Dendritic cell treated with granulocyte-macrophage colony-stimulating factor and Interleukin-4, amounts not matched to agents 40 ng/mL and 50 ng/mL, for 4 days (primary cell): ENCODE results near the gene EXOC3L4.
"Not testable (repeated sequence)": the region's sequence is repeated elsewhere in the genome, so short reads cannot be mapped to it uniquely, and the experiment has no call there.

ENCODE experiments used
- H3K27ac Mint-ChIP-seq: one replicate; pipeline ENCODE4 v1.8.0; 2022; ENCODE audit warnings: mild to moderate bottlenecking, mixed read lengths
- H3K27me3 Mint-ChIP-seq: one replicate; pipeline ENCODE4 v1.8.0; 2022; ENCODE audit warnings: mild to moderate bottlenecking, mixed read lengths
- H3K36me3 Mint-ChIP-seq: one replicate; pipeline ENCODE4 v1.8.0; 2022; ENCODE audit warnings: low read depth, mixed read lengths
- H3K4me1 Mint-ChIP-seq: one replicate; pipeline ENCODE4 v1.8.0; 2022; ENCODE audit warnings: low read depth, mixed read lengths
- H3K4me3 Mint-ChIP-seq: one replicate; pipeline ENCODE4 v1.8.0; 2022; ENCODE audit warnings: mild to moderate bottlenecking, moderate library complexity, mixed read lengths
- H3K9me3 Mint-ChIP-seq: one replicate; pipeline ENCODE4 v1.8.0; 2022; ENCODE audit warnings: mixed read lengths
- intact Hi-C: fragments of 100-400 bp; cut with micrococcal nuclease; formaldehyde crosslinking; loops from one replicate; pipeline ENCODE4 v1.15.0; 2022

Gene EXOC3L4

DNA sequence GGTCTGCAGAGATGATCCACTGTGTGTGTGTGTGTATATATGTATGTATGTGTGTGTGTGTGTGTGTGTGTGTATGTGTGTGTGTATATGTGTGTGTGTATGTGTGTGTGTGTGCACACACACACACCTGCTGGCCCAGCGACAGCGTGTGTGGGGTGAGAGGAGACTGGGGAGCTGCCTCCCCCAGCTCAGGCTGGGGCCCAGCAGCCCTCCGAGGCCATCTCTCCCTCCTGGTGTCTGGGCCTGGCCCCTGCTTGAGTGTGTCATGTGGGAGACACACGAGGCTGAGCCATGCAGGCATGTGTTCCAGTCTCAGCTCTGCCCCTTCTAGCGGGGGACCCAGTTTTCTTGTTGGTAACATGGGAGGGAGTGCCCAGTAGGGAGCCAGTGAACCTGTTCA is 18.8 kb downstream of the EXOC3L4 start:
- H3K9me3 Mint-ChIP-seq: no peaks in the 10 kb centered on the region
- H3K4me3 Mint-ChIP-seq: no peak overlapping the region
- no peaks in the 10 kb centered on the region for H3K36me3 Mint-ChIP-seq
- H3K27ac Mint-ChIP-seq: peak overlapping the region; percentile 70
- peaks cover 88% of the 10 kb centered on the region for H3K4me1 Mint-ChIP-seq
- H3K27me3 Mint-ChIP-seq: peaks cover 6% of the 10 kb centered on the region
- intact Hi-C loops: no loop called here

GRCh38 chr14:103113774-103114173 is 19.2 kb downstream of the EXOC3L4 start:
- Mint-ChIP-seq H3K27me3 (peaks cover 6% of the 10 kb centered on the region), H3K9me3 (no peaks in the 10 kb centered on the region), H3K4me1 (peaks cover 88% of the 10 kb centered on the region), H3K27ac (peak overlapping the region; percentile 70), H3K36me3 (no peaks in the 10 kb centered on the region), H3K4me3 (no peak overlapping the region)
- intact Hi-C loops: no loop called here

GRCh38 chr14:103115086-103115679 is 20.7 kb downstream of the EXOC3L4 start:
- H3K36me3 Mint-ChIP-seq, H3K9me3 Mint-ChIP-seq, intact Hi-C loops, H3K27me3 Mint-ChIP-seq: not testable (repeated sequence)
- H3K4me1 Mint-ChIP-seq: peaks cover 89% of the 10 kb centered on the region
- peak overlapping the region; percentile 78 for H3K27ac Mint-ChIP-seq
- H3K4me3 Mint-ChIP-seq: peak overlapping the region; percentile 69

DNA sequence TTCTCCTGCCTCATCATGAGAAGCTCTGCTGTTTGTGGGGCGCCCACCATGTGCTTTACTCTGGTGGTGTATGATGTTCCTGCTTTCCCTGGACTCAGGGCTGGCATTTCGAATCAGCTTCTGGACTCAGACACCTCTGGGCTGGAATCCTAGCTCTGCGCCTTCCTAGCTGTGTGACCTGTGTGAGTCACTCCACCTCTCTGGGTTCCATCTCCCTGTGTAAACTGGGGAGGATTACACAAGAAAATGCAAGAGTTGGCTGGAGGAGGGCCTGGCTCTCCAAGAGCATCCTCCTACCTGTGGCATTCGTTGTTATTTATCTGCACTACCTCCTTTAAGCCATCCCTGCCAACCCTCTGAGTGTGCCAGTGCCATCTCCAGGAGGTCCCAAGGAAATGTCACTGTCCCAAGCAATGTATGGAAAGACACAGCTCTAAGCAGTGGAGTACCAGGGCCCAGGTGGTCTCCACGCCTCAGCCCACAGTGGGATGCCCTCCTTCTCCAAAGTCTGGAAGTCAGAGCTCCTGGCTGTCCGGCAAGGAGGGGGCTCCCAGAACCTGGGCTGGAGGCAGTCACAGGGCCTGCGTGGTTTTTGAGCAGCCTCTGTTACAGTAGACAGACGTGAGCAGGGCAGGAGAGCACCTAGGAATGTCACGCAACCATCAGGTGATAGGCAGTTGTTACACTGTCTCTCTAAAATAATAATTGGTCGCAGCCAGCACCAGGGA is 21.5 kb downstream of the EXOC3L4 start:
- intact Hi-C loops: no loop called here
- H3K9me3 Mint-ChIP-seq: no peaks in the 10 kb centered on the region
- no peak overlapping the region for H3K4me3 Mint-ChIP-seq
- H3K36me3 Mint-ChIP-seq: no peaks in the 10 kb centered on the region
- no peaks in the 10 kb centered on the region for H3K27me3 Mint-ChIP-seq
- H3K4me1 Mint-ChIP-seq: peaks cover 89% of the 10 kb centered on the region
- peak overlapping the region; percentile 73 for H3K27ac Mint-ChIP-seq

DNA sequence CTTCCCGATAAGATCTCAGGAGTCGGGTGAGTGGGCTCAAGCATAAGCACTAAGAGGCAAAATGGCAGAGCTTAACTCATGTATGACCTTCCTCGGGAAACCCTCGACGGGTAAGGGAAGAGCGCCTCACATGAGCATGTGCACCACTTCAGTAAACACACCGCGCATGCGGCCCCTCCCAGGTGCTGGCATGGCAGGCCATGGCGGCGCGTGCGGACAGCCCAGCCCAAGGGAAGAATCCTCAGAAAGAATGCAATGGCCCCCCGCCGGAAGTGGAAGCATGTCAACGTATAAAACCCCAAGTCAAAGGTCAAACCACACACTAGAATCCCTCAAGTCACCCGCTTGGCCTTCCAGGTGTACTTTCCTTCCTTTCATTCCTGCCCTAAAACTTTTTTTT is 22.1 kb downstream of the EXOC3L4 start:
- peaks cover 89% of the 10 kb centered on the region for H3K4me1 Mint-ChIP-seq
- no peaks in the 10 kb centered on the region for H3K36me3 Mint-ChIP-seq
- H3K27me3 Mint-ChIP-seq: no peaks in the 10 kb centered on the region
- no peaks in the 10 kb centered on the region for H3K9me3 Mint-ChIP-seq
- H3K27ac Mint-ChIP-seq: peak overlapping the region; percentile 30
- intact Hi-C loops: no loop called here
- H3K4me3 Mint-ChIP-seq: no peak overlapping the region

DNA sequence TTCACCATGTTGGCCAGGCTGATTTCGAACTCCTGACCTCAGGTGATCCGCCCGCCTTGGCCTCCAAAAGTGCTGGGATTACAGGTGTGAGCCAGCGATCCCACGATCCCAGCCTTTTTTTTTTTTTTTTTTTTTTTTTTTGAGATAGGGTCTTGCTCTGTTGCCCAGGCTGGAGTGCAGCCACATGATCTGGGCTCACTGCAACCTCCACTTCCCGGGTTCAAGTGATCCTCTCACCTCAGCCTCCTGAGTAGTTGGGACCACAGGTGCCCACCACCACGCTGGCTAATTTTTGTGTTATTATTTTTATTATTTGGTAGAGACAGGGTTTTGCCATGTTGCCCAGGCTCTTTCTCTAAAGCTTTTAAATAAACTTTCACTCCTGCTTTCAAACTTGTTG is 23.0 kb downstream of the EXOC3L4 start:
- H3K27me3 Mint-ChIP-seq, intact Hi-C loops, H3K36me3 Mint-ChIP-seq: not testable (repeated sequence)

GRCh38 chr14:103118018-103118662 is 23.6 kb downstream of the EXOC3L4 start:
- no peaks in the 10 kb centered on the region for H3K36me3 Mint-ChIP-seq
- H3K4me3 Mint-ChIP-seq: peak overlapping the region; percentile 32
- intact Hi-C loops: no loop called here
- peak overlapping the region; percentile 92 for H3K27ac Mint-ChIP-seq
- H3K9me3 Mint-ChIP-seq: no peaks in the 10 kb centered on the region
- H3K4me1 Mint-ChIP-seq: peaks cover 87% of the 10 kb centered on the region
- no peaks in the 10 kb centered on the region for H3K27me3 Mint-ChIP-seq

More for the DNA sequence above, 23.0 kb downstream of the EXOC3L4 start:
- H3K27ac Mint-ChIP-seq: peak overlapping the region; percentile 92
- H3K4me3 Mint-ChIP-seq: peak overlapping the region; percentile 13
- H3K4me1 Mint-ChIP-seq: peaks cover 89% of the 10 kb centered on the region
- H3K9me3 Mint-ChIP-seq: not testable (repeated sequence)

DNA sequence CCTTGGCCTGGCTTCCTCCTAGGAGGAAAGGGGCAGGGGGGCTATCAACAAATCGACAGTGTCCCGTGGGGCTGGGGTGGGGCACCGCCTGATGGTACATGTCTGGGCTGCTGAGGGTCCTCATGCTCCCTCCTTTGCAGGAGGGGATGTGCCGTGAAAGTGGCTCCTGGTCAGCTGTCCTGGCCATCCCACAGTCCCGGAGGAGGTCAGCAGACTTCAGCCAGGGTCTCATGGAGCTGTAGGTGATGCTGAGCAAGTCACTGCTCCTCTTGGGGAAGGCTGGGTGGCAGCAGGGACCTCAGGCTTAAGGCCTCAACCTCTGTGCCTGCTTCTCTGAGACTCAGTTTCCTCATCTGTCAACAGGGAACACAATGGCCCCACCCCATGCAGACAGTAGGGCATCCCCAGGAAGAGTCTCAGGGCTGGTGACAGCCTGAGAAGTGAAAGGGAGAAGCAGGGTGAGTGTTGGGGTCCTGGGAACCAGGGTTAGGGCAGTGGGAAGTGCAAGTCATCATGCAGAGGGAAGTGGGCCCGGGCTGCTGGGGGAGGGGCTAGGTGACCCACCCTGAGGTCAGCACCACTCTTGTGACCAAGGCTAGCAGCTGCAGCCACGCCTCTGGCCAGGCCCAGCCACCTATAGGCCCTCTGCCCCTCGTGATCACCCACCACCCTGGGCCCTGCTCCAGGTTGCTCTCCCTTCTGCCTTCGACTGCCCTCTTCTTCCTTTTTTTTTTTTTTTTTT is 24.3 kb downstream of the EXOC3L4 start:
- no peaks in the 10 kb centered on the region for H3K9me3 Mint-ChIP-seq

GRCh38 chr14:103119527-103119926 is 25.0 kb downstream of the EXOC3L4 start:
- H3K27me3 Mint-ChIP-seq, H3K9me3 Mint-ChIP-seq, intact Hi-C loops: not testable (repeated sequence)
- Mint-ChIP-seq H3K27ac (peak overlapping the region; percentile 92), H3K36me3 (peaks cover 10% of the 10 kb centered on the region), H3K4me1 (peaks cover 81% of the 10 kb centered on the region), H3K4me3 (peak overlapping the region; percentile 20)

More for the DNA sequence above, 24.3 kb downstream of the EXOC3L4 start:
- Mint-ChIP-seq H3K27me3 (no peaks in the 10 kb centered on the region), H3K36me3 (peaks cover 3% of the 10 kb centered on the region), H3K4me1 (peaks cover 80% of the 10 kb centered on the region), H3K4me3 (peak overlapping the region; percentile 20), H3K27ac (peak overlapping the region; percentile 92)
- intact Hi-C loops: no loop called here

DNA sequence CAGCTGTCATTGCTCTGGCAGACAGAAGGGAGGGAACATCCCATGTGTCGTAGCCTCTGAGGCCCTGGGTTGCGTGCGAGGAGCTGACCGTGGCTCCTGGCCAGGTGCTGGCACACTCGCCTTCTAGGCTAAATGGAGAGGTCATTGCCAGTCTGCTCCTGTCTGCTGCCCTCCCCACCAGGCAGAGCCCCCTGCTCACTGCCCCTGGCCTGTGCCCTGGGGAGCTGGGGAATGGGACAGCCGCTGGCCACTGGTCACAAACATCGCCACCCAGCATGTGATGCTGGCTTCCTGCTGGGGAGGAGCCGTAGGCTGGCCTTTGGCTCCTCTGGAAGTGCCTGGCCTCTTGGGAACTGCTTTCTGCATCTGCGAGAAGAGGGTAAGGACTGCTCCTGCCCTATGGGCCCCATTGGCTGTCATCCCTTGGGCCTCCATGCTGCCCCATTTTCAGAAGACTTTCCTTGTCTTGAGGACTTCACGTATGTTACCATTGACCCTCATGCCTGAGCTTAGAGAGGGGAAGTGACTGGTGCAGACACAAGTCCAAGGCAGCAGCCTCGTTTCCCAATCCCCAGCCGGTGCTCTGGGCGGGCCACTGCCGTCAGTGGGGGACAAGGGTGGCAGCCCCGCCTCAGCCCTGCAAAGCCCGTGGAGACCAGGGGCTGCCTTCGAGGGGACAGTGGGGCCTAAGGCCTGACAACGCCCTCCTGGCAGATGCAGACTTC is 26.8 kb downstream of the EXOC3L4 start:
- Mint-ChIP-seq H3K27me3 (no peaks in the 10 kb centered on the region), H3K27ac (peak overlapping the region; percentile 92), H3K4me1 (peaks cover 82% of the 10 kb centered on the region), H3K4me3 (peak overlapping the region; percentile 88), H3K36me3 (peaks cover 28% of the 10 kb centered on the region), H3K9me3 (no peaks in the 10 kb centered on the region)
- intact Hi-C loops: no loop called here

GRCh38 chr14:103121846-103122584 is 27.5 kb downstream of the EXOC3L4 start:
- H3K9me3 Mint-ChIP-seq: no peaks in the 10 kb centered on the region
- intact Hi-C loops: loop anchor here (2.0 kb wide), 1 partner anchor 13 kb away; no protein-coding TSS in a partner anchor
- peaks cover 34% of the 10 kb centered on the region for H3K36me3 Mint-ChIP-seq
- peak overlapping the region; percentile 92 for H3K27ac Mint-ChIP-seq
- no peaks in the 10 kb centered on the region for H3K27me3 Mint-ChIP-seq
- peak overlapping the region; percentile 88 for H3K4me3 Mint-ChIP-seq
- peaks cover 80% of the 10 kb centered on the region for H3K4me1 Mint-ChIP-seq

DNA sequence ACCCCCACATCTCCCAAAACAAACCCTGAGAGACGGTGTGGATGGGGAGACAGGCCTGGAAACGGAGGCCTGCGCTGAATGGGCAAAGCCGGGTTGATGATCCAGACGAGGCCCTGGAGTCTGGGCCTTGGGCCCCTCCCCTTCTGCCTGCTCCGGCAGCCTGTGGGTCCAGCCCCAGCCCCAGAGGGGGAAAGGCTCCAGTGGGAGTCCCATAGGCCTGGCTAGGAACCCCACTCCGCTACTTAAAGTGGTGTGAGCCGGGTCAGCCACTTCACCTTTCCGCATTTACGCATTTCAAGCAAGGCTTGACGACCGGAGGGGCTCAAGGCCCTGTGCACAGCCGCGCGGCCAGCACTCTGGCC is 28.0 kb downstream of the EXOC3L4 start:
- peak overlapping the region; percentile 92 for H3K27ac Mint-ChIP-seq
- no peaks in the 10 kb centered on the region for H3K9me3 Mint-ChIP-seq
- H3K4me1 Mint-ChIP-seq: peaks cover 83% of the 10 kb centered on the region
- peak overlapping the region; percentile 88 for H3K4me3 Mint-ChIP-seq
- H3K36me3 Mint-ChIP-seq: peaks cover 39% of the 10 kb centered on the region
- intact Hi-C loops: loop anchor here (2.0 kb wide), 1 partner anchor 14 kb away; no protein-coding TSS in a partner anchor
- H3K27me3 Mint-ChIP-seq: no peaks in the 10 kb centered on the region
